Hematopoietic multipotent progenitor cell treated with erythropoietin and hydrocortisone succinate and interleukin-3 and kit ligand, for 4 days (in vitro differentiated cells): ENCODE results near the gene TST.
A peak's percentile ranks its signal among the peaks of the same experiment; 100 is the strongest.

Source experiments
- DNase-seq: peaks from one replicate; pipeline ENCODE4 v3.0.0-alpha.2; 2015

TST gene

DNA sequence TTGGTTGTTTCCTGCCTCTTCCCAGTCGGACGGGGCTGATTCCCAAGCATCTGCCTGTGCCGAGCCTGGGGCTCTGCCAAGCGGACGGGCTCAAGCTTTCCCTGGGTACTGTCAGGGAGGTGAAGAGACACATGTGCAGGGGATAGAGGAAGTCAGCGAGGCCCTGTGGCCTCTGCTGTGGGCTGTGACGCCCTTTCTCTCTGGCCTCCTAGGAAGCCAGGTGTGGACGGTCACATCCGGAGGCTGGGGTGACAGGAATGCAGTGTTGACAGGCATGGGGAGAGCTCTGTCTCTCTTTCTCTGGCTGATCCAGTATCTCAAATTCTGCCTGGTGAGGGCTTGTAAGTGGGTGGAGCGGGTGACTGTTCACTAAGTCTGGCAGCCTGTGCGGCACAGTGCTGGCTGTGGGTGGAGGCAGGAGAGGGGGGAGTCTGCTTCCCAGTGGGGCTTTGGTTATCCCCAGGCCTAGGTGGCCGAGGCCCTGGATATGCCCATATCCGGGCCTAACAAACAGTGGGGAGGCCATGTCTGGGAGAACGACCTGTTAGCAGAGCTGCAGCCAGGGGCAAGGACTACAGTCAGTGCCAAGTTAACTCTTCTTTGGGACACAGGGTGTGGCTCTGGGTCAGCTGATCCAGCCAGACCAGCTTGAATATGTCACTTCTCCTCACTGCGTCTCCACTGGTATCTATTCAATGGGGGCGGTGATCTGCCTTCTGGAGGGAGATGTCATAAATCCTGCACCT lies 34.2 kb upstream of the TST start:
- peak; percentile 33 for DNase-seq

DNA sequence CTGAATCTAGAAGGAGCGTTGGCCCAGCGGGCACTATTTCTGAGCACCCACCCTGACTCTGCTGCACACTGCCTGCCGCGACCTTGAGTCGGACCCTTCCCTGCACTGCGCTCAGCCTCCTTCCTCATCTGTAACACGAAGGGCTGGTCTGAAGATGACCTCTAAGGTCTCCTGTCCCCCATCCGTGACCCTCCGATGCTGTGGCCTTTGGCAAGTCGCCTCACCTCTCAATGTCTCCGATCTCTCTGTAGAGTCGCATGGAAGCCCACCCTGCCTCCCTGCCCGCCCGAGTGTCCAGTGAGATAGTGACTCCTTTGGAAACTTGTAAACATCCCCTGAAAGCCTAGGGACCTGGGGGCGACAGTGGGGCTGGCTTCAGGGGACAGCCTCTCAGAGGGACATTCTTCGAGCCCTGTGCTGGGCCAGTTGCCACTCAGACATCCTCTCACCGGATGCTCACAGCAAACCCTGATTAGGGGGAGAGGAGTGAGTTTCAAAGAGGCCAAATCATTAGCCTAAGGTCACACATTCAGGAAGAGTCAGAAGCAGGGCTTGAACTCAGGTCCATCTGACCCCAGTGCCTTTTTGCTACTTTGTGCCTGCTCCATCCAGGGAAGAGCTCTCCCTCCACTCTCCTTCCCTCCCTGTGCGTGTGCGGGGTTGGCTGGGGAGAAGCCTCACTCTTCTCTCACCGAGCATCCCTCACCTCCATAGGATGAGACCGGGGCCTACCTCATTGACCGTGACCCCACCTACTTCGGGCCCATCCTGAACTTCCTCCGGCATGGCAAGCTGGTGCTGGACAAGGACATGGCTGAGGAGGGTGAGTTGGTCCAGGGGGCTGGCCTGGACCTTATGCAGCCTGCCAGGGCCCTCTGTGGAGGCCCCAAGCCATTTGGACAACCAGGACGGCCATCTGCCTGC lies 33.4 kb upstream of the TST start:
- DNase-seq, result no peak

DNA sequence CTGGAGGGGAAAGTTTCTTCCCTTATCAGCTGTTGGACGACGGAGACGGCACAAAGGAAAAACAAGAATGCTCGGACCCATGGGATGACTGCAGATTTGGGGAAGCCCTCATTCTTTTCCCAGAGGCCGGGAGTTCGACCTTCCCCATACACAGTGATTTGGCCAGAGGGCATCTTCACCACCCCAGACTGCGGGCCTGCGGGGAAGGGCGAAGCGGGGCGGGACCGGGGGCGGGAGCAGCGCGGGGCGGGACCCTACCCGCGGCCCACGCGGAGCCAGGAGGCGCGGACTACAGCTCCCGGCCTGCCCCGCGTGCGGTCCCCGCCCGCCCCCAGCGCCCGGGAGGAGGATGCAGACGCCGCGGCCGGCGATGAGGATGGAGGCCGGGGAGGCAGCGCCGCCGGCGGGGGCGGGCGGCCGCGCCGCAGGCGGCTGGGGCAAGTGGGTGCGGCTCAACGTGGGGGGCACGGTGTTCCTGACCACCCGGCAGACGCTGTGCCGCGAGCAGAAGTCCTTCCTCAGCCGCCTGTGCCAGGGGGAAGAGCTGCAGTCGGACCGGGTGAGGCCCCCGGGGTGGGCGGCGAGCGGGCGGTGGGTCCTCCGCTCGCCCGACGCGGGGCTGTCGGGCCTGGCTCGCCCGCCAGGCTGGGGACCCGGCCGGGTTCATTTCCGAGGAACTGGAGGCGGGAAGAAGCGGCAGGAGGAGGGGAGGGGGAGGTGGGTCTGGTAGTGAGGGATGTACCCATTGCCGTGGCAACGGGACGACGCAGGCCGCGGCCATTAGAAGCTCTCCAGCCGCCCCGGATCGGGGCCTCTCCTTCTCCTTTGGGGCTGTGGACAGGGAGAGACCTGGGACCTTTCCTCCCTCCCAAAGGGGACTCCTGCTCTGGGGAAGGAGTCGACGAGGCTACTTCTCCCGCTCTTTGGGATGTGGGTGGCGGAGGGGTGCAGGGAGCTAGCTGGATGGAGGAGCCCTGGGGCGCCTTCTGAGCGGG lies 32.4 kb upstream of the TST start, which contains the start of gene KCTD17:
Gene KCTD17, plus strand, starts transcription at position 352 of the 995 bp plus-strand sequence. Its CDS starts 19 bp downstream, at position 371.
- peak; percentile 85 for DNase-seq

DNA sequence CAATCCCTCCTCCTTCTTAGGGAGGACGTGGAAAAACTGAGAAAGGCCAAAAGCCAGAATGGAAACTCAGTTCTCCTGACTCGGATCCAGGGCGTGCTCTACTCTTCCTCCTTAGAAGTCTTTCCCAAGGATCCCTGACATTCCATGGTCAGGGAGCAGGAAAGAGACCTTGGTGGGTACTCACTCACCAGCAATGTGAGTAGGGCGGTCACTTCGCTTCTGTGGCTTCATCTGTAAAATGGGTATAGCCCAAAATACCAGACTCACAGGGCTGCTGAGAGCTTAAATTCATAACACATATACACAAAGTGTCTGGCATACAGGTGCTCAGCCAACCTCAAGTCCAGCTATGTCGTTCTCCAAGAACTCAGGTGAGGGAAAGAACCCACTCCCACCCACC lies 31.7 kb upstream of the TST start:
- no peak for DNase-seq

DNA sequence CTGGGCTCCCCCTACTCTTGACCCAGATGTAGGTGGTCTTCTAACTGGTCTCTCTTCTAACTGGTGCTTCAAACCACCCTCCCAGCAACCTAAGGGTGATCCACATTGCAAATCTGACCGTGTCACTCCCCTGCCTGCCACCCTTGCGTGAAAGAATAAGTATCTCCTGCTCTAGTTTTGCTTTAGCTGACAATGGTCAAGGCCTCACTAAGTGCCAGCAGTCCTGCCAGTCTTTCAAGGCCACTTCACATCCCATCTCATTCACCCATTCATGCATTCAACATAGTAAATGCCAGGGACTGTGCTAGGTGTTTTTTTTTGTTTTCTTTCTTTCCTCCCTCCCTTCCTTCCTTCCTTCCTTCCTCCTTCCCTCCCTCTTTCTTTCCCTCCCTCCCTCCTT lies 30.0 kb upstream of the TST start:
- no peak for DNase-seq

DNA sequence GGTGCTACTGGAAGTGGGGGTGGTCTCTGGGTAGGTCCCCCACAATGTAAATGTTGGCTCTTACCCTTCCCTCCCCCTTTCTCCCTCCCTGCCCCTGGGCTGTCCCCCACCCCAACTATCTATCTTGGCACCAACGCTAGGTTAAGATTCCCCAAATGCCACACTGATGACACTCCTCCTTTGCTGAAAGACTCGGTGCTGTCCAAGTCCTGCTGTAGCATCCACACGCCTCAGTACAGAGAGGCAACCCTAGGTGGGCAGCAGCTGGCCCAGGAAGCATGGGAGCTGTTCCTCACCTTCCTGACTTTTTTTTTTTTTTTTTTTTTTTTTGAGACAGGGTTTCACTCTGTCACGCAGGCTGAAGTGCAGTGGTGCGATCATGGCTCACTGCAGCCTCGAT lies 28.9 kb upstream of the TST start:
- DNase-seq, result no peak

DNA sequence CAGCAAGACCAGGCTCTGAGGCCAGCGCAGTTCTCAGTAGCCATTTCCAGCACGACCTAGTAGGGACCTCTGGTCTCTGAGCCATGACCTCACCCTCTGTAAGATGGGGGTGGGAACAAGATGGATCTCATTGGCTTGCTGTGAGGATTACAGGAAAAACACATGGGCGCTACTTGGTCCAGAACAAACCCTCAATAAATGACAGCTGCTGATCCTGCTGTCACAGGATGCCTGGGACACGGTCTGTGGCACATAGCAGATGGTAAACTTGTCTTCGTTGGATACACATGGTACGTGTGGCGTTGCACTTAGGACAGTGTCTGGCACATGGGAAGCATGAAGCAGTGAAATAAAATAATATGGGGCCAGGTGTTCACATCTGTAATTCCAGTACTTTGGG lies 27.8 kb upstream of the TST start:
- DNase-seq, result no peak

DNA sequence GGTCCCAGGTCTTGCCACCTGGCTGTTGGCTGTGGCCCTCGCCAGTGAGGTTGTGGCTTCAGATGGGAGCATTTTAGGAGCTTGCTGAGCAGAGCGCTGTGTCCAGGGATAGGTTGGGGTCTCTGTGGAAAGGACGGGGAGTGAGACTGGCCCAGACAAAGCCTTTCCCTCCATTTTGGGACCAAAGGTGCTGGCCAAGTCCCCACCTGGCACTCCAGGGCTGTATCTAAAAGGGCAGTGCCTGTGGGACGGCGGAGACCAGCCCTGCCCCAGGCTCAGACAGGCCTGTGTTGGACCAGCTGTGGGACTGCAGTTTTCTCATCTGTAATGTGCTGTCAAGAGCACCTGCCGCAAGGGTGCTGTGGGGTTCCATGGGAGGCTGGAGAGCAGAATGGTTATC lies 27.3 kb upstream of the TST start:
- no peak for DNase-seq

DNA sequence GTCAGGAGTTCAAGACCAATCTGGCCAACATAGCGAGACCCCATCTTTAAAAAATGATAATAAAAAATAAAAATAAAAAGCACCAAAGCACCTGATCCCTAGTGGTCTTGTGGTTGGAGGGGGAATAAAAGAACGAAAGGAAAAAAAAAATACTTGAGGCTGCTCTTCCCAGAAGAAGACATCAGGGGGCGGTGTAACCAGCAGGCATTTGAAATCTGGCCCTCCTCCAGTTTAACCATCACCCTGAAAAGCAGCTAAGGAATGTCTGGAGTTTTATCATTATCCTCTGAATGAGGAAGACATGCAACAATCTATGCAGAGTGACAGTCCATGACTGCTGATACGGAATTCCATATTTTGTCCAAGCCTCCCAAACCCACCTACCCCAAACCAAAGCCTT lies 26.7 kb upstream of the TST start:
- DNase-seq, result peak; percentile 60

DNA sequence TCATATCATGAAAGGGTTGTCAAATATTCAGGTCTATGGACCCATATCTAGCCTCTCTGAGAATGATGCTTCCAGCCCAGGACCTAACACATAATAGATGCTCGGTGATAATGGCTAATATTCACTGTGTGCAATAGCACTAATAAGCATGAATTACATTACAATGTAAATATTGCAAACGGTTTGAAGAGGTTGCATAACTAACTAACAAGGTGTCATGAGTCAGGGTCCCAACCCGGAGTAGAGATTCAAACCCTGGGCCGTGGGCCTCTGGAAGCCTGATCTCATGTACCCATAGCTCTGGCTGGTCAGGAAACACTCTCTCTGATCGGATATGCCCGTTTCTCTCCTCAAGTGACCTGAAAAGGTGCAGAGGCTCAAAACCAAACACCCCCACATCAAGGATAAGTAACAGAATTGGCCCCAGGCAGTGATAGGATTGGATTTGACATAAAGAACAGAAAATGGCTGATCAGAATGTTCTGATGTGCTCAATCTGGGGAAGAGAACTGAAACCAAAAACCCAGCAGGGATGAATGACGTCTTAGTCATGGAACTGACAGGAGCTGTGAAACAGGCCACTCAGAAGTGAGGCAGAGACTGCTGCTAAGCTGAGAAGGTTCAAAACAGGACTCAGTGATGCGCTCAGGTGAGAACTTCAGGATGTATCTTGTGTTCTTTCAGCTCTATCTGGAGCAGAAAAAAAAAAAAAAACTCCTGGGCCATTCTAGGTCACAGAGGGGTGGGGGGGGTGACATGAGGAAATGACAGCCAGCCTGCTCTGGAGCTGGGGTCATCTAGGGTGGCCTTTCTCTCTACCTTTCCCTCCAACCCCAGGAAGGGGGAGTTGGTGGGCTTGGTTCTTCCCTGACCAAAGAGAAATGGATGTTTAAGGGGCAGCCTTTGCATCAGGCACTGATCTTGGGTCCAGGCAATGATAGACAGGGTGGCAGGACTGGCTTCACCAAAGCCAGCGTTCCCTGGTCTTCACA lies 25.7 kb upstream of the TST start:
- no peak for DNase-seq

DNA sequence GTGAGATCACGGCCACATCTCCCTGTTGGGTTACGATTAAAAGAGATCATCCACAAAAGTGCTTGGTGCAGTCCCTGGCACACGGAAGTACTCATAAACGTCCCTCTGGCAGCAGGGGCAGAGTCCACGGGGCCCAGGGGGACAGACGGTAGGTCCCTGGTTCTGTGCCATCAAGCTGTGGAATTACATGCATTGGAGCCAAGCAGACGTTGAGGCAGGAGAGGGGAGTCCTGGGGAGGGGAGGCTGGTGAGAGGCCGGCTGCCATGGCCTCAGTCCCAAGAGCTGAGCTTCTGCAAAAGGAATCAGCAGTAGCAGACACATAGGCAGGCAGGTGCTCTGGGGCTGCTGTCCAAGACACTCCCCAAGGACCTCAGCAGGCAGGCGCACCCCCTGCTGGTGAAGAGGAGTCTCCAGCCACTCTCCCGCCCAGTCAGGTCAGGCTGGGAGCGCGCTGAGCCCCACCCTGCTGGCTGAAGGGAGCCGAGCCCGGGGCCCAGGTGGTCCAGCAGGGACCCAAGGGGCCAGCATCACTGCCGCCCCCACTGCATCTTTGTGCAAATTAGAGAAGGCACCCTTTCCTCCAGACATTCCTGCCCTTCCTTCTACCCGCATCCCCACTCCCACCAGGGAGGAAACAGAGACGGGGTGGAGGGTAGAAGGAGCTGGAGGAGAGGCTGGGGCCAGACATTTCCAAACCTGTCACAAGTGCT lies 24.7 kb upstream of the TST start:
- DNase-seq, result peak; percentile 90

DNA sequence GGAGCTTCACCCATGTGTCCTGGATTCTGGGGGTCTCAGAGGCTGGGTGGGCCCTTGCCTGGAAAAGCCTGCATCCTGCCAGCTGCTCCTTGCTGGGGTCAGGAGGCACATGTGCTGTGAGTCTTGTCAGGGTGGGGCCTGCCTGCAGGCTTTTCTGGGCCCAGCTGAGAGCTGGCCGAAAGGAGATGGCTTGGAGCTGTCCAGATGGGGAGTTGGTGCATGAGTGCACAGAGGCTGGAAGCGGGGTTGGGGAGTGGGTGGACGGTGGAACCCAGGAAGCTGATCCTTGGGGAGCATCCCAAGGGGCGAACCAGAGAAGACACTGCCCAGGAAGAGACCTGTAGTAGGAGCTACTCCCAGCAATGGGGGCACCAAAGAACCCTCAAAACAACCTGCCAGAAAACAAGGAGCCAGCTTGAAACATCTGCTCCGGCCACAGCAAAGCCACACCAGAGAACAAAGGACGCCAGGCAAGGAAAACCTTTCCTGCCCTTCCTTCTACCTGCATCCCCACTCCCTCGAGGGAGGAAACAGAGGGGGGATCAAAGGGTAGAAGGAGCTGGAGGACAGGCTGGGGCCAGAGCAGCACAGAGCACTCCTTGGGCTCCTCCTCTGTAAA lies 24.1 kb upstream of the TST start:
- no peak for DNase-seq

DNA sequence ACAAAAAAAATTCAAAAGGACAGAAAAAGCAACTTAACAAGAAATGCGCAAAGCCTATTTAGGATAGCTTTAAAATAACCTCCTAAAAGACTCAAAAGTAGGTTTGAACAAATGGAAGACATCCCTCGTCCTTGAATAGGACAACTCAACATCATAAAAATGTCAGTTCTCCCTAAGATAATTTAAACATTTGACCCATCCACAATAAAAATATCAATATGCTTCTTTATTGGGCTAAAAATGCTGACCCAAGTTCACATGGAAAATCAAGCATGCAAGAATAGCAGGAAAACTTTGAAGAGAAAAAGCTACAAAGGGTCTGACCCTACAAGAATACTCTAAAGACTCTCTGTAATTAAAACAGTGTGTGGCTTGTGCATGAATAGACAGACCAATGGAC lies 20.2 kb upstream of the TST start:
- DNase-seq, result no peak

DNA sequence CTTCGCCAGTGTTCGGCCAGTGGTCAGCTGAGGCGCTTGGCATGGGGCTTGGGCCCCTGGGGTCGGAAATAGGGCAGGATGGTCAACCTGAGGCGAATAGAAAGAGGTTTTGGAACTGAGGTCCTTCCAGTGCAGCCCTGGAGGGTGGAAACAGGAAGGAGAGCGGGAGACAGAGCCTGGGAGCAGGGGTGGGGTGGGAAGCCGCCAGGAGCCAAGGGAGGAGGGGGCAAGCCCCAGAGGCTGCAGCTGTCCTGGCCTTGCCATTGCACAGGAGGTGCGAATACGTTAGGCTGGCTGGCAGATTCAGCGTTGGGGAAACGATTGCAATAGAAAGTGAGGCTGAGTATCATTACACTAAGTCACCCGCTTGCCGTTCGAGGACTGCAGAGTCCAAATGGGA lies 18.4 kb upstream of the TST start:
- no peak for DNase-seq

DNA sequence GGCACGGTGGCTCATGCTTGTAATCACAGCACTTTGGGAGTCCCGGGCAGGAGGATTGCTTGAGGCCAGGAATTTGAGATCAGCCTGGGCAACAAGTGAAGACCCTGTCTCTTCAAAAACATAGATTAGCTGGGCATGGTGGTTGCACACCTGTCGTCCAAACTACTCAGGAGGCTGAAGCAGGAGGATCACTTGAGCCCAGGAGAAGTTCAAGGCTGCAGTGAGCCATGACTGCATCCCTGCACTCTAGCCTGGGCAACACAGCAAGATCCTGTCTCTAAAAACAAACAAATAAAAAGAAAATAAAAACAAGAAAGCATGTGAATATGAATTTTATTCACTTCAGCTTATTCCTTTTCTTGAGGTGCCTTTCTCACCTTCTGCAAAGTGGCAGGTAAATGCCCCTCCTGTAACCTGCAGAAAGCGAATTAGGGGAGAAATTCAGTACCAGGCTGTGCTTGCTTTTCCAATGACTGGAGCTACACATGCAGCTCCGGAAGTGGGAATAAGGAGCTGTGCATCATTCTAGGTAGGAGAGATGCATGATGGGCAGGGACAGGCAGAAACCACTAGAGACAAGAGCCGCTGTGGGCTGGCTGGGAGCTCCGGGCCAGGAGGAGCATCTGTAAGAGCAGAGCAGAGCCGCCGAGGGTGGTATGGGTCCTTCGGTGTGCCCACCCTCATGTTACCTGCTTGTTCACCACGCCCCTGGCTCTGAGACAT lies 17.6 kb upstream of the TST start:
- no peak for DNase-seq

DNA sequence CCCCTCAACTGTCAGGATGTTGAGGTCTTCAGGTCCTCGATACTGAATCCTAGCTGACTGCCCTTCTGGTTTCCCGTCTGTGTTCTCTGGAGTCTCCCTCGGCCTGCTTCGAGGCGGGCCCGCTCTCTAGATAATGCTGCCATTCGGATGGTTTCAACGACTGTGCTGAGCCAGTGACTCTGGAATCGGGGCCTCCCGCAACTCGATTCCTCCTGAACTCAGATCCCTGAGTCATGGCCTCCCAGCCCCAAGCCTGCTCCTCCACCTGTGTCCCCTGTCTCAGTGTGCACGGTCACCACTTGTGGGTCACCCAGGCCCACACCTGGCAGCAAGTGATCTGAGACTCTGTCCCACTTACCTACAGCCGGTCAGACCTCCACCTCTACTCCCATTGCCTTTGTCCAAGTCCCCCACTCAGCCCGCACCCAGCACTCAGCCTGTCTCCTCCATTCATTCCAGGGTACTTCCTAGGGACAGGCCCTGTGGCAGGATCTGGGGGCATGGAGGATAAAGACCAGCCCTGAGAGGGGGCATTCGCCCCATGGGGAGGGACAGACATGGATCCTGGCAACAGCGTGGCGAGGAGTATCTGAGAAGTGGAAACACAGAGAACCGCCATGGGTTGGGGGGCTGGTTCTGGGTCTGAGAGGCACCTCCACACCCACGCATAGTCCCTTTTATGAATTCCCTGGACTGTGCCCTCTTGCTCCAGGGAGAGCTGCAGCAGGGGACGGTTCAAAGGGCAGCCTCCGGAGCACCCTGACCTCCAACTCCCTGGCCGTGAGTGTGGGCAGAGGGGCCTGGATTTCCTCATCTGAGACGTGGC lies 14.6 kb upstream of the TST start:
- no peak for DNase-seq

DNA sequence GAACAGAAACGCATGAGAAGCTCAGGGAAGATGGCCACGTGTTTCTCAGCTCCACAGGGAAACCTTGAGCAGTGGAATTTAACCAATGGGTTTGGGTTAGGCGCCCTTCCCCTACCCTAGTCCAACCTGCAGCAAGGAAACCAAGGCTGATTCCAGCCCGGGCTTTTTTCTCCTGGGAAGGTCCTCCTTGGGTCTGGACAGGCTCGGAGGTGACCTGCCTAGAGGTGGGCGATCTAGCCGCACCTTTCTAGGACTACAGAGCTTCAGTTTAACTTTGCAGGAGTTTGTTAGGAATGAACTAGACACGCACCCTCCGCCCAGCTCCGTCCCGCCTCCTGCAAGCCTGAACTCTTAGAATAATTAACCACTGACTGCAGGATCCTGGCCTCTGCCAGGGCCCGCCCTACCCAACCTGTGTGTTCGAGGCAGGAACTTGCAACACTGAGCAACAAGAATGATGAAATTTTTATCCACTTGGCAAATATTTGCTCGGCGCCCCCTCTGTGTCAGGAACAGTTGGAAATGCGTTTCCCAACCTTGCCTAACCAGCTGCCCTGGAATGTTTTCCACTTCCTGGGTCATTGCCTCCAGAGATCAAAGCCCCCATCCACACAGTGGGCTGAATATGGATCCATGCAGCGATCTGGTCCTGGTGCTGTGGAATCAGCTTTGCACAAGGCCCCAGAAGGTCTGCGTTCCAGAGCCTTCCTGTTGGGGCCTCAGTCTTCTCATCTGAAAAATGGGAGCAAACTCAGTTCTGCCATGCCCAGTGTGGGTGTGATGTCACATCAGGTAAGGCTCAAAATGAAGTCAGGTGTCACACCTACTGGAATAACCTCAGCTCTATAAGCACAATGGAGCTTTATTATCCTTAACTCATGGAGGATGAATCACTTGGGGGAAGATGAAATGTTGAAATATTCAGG lies 13.6 kb upstream of the TST start:
- peak; percentile 61 for DNase-seq

DNA sequence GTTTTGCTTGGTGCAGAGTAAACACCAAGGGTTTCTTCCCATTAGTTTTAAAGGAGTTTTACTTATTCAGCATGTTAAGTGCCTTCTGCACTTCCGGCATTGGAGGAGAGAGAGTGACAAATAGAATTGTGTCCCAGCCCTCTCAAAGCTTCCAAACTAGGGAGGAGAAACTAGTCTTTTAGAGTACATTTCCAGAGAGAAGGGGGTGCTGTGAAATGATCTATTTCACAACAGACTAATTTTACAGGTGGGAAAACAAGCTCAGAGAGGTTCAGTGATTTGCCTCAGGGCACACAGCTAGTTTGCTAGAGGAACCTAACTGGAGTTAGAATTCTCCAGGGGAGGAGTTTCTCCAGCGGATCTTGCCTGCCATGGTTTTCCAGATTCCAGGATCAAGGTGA lies 12.9 kb upstream of the TST start:
- no peak for DNase-seq
